Superior temporal gyrus (tissue), 1 donor: ENCODE results near the gene SELENOT.
A peak's percentile ranks its signal among the peaks of the same experiment; 100 is the strongest.
"Not testable (repeated sequence)": the region's sequence is repeated elsewhere in the genome, so short reads cannot be mapped to it uniquely, and the experiment has no call there.

Experiments used
- DNase-seq: peaks from one replicate; pipeline ENCODE4 v3.0.0-alpha.2; 2016; ENCODE audit errors: extremely low spot score

Gene SELENOT

GRCh38 chr3:150603153-150603979 lies at the start of gene SELENOT:
Gene SELENOT (plus strand): TSS chr3:150603321. CDS start chr3:150603363, 42 bp downstream.
- peak; percentile 97 for DNase-seq

- DNase-seq, result no peak
Measured at GRCh38 chr3:150555859-150556436, 47.2 kb upstream of the SELENOT start.

GRCh38 chr3:150556792-150557191 lies 46.3 kb upstream of the SELENOT start:
- no peak for DNase-seq

- DNase-seq, result no peak
Measured at GRCh38 chr3:150557725-150558124, 45.4 kb upstream of the SELENOT start.

GRCh38 chr3:150564243-150564642 lies 38.9 kb upstream of the SELENOT start:
- DNase-seq, result no peak

DNA sequence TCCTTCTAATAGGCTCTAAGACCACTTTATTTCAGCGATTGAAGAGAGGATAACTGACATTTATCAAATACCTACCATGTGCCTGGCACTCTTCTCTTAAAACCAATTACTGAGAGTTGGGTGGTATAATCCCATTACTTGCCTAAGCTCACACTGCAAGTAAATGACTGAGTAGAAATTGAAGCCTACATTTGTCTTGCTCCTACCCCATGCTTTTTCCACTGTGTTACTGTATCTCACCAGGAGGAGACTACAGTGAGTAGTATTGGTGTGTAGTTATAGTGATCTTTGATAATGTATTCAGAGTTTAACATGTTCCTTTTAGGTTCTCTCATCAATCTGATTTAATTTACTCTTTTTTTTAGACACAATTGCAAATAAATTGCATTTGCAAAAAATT lies 35.8 kb upstream of the SELENOT start:
- DNase-seq, result no peak

DNA sequence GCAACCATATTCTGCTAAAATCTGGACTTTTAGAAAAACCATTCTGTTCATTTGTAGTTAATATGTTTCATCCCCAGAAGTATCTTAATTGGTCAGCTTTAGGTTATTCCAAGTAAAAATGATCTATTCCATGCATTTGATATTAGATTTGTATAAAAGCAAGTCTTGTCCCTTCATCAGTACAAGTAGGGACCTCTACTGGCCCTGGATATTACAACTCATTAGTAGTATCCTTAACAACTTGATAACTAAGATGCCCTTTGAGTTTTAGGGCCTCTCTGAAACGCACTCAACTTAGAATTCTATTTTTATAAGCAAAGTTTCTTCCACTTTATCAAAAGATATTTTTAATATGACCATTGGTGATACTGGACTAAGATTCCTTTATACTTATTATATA lies 25.3 kb upstream of the SELENOT start:
- DNase-seq, result no peak

DNA sequence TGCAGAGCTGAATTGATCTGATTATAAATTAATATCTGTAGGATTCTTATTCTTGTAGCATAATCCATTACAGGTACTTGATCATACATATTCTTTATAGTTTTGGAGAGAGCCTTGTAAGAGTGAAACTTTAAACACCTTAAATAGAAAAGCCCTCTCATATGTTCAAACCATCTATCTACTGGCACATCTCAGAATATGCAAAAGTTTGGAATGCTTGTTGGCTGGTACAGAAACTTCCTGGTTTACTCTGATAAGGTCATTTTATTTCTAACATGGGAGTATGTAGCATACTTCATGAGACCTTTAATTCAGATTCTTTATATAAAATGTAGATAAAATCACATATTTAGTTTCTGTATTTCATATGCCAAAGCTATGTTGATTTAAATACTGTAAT lies 21.9 kb upstream of the SELENOT start:
- no peak for DNase-seq

- no peak for DNase-seq
Measured at GRCh38 chr3:150582620-150583019, 20.5 kb upstream of the SELENOT start.

DNA sequence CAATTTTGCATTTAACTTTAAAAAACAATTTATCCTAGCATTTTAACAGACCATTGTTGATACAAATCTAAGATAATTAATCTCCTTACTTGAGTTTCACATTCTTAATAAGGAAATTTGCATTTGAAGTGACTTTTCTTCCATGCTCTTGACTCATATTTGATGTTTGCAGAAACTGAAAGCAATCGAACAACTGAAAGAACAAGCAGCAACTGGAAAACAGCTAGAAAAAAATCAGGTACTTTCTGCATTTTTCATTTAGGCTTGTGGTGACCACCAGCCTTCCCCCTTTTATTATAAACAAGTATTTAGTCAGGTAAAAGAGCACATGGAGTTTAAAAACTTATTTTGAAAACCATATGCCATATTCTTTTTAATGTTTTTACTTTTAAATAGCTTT lies 20.1 kb upstream of the SELENOT start:
- no peak for DNase-seq

GRCh38 chr3:150588027-150588830 lies 14.9 kb upstream of the SELENOT start:
- DNase-seq, result no peak

GRCh38 chr3:150589759-150590158 lies 13.4 kb upstream of the SELENOT start:
- DNase-seq, result no peak

- no peak for DNase-seq
Measured at GRCh38 chr3:150594150-150594549, 9.0 kb upstream of the SELENOT start.

DNA sequence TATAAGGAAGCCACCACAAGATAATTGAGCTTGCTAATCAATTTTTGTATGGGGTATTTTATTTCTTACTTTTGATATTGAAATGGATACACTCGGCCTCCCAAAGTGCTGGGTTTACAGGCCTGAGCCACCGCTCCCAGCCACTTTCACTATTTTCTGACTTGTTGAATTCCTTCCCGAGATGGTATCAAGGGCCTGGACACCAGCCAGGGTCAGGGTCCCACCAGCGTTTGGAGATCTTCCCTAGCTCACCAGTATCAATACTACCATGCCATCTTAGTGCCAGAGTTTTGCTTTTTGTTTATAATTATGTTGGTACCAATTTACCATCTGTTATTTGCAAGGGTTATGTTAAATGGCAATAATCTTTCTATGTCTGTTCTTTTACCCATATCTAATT lies 5.5 kb upstream of the SELENOT start:
- no peak for DNase-seq

DNA sequence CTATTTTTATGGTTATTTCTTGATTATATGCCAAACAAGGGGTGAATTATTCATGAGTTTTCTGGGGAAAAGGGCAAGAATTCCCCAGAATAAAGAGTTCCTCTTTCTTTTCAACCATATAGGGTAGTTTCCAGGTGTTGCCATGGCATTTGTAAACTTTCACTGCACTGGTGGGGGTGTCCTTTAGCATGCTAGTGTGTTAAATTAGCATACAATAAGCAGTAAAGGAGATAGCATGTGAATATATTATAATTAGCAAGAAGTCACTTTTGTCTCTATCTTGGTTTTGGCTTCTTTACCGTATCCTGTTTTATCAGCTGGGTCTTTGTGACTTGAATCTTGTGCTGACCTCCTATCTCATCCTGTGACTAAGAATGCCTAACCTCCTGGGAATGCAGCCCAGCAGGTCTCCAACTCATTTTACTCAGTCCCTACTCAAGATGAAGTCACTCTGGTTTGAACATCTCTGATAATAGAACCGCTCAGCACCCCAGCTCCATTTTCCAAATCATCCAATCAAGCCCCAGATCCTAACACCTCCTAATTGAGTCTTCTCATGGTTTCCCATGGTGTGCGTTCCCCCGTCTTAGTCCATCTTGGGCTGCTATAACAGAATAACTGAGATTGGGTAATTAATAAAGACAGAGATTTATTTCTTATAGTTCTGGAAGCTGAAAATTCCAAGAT lies 3.4 kb upstream of the SELENOT start:
- DNase-seq, result no peak

DNA sequence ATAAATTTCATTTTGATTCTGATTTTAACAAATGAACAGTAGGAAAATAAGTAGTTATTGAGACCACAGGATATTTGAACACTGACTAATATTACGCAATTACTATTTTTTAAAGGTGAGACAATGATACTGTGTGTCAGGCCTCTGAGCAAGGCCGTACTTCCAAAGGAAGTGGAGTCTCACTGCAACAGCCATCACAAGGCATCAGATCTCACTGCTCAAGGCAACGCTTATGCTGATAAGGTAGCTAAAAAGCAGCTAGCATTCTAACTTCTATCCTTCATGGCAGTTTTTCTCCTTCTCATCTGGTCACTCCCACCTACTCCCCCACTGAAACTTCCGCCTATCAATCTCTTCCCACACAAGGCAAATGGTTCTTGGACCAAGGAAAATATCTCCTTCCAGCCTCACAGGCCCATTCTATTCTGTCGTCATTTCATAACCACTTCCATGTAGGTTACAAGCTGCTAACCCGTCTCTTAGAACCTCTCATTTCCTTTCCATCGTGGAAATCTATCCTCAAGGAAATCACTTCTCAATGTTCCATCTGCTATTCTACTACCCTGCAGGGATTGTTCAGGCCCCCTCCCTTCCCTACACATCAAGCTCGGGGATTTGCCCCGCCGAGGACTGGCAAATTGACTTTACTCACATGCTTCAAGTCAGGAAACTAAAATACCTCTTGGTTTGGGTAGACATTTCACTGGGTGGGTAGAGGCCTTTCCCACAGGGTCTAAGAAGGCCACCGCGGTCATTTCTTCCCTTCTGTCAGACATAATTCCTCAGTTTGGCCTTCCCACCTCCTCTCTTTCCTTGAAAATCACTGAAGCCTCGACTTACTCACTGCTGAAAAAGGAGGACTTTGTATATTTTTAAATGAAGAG lies 2.2 kb upstream of the SELENOT start:
- not testable (repeated sequence) for DNase-seq

DNA sequence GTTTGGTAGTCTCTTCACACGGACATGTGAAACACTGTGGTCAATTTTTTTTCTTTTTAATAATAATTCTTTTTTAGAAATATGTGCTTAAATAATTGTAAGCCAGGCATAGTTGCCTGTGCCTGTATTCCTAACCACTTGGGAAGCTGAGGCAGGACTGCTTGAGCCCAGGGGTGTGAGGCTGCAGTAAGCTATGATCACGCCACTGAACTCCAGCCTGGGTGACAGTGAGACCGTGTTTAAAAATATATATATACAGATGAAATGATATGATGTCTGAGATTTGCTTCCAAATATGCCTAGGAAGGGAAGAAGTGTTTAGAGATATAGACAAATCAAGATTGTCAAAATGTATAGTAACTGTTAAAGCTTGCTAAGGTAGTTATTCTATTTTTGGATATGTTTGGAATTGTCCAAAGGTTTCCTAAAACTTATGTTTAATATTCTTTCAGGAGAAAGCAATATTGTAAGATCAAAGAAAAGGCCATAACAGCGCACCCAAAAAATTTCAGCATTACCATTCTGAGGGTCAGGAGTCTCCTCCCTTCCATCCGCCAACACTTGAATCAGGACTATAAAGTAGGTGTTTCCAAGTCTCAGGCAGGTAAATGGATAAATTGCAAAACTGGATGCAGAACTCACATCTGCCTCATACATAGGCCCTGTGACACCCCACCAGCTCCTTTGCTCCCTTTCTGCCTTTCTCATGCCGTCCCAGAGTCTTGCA lies 532 bp upstream of the SELENOT start:
- DNase-seq, result no peak

- no peak for DNase-seq
Measured at GRCh38 chr3:150603980-150604319, 829 bp downstream of the SELENOT start.

DNA sequence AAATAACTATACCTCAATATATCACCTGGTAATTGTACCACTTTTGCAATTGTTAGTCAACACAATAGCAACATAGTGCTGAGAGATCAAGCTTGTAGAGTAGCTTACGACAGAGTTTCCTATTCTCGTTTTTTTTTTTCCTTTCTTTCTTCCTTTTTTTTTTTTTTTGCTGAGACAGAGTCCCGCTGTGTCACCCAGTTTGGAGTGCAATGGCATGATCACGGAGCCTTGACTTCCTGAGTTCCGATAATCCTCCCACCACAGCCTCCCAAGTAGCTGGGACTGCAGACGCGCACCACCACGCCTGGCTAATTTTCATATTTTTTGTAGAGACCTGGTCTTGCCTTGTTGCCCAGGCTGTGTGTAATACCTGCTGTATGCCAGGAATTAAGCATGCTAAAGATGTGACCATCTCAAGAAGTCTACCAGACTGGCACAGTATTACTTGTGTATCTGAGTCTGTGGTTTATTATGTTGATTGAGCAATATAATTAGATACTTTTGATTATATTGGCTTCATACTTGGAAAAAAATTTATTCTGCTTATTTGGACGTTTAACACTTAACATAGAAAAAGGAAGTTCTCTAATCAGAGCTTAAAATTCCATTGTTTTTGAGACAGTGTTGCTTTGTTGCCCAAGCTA lies 3.0 kb downstream of the SELENOT start:
- no peak for DNase-seq
